Ishikawa (cell line): ENCODE data around the gene KIRREL3.

Experiments
- CEBPB ChIP-seq: IDR thresholded peaks from 2 replicates; pipeline ENCODE4 v1.6.1; 2012
- CREB1 ChIP-seq: IDR thresholded peaks from 2 replicates; pipeline ENCODE4 v1.6.1; 2012; ENCODE audit warnings: low read depth
- EGR1 ChIP-seq: IDR thresholded peaks from 2 replicates; pipeline ENCODE4 v1.6.1; 2012
- EP300 ChIP-seq: IDR thresholded peaks from 2 replicates; pipeline ENCODE4 v1.6.1; 2012; ENCODE audit warnings: borderline replicate concordance
- FOXM1 ChIP-seq: IDR thresholded peaks from 2 replicates; pipeline ENCODE4 v1.6.1; 2012; ENCODE audit warnings: low read depth, borderline replicate concordance
- NFIC ChIP-seq: IDR thresholded peaks from 2 replicates; pipeline ENCODE4 v1.6.1; 2012
- RAD21 ChIP-seq: IDR thresholded peaks from 2 replicates; pipeline ENCODE4 v1.6.1; 2012; ENCODE audit warnings: low read depth
- TAF1 ChIP-seq: IDR thresholded peaks from 2 replicates; pipeline ENCODE4 v1.6.1; 2012; ENCODE audit warnings: low read depth, mild to moderate bottlenecking
- TCF12 ChIP-seq: IDR thresholded peaks from 2 replicates; pipeline ENCODE4 v1.6.1; 2012; ENCODE audit warnings: low read depth
- TEAD4 ChIP-seq: IDR thresholded peaks from 2 replicates; pipeline ENCODE4 v1.6.1; 2012
- USF1 ChIP-seq: IDR thresholded peaks from 2 replicates; pipeline ENCODE4 v1.6.1; 2012
- YY1 ChIP-seq: IDR thresholded peaks from 2 replicates; pipeline ENCODE4 v1.6.1; 2012; ENCODE audit warnings: low read depth
- ZBTB7A ChIP-seq: IDR thresholded peaks from 2 replicates; pipeline ENCODE4 v1.6.1; 2012; ENCODE audit warnings: low read depth
- TF ChIP-seq, protein P1 (sequence below): IDR thresholded peaks from 2 replicates; pipeline ENCODE4 v1.6.1; 2012; ENCODE audit warnings: low read depth, mild to moderate bottlenecking
- TF ChIP-seq, protein P2 (sequence below): IDR thresholded peaks from 2 replicates; pipeline ENCODE4 v1.6.1; 2012

Gene KIRREL3

DNA sequence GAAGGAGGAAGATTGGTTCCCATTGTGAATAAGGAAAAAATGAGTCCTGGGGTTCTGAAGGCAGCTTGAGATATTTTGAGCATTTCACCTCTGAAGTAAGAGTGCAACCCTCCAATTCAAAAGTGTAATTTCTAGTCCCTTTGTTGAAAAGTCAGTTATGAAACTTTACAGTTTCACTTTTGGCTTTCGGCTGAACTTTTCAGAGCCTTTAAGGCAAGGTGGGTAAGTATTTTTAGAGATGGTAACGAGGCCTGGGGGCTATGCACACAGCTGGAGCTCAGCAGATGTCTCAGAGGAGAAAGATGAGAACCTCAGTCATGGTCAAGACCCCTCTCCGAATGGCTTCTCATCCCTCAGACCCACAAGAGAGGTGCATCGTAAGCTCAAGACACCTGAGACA lies 267.6 kb downstream of the KIRREL3 start:
- TF ChIP-seq RAD21: no peak
- TF ChIP-seq YY1: no peak
- no peak for TF ChIP-seq CEBPB
- TF ChIP-seq TEAD4: no peak
- TF ChIP-seq TAF1: no peak
- TF ChIP-seq EGR1: no peak
- TF ChIP-seq, protein P1, sequence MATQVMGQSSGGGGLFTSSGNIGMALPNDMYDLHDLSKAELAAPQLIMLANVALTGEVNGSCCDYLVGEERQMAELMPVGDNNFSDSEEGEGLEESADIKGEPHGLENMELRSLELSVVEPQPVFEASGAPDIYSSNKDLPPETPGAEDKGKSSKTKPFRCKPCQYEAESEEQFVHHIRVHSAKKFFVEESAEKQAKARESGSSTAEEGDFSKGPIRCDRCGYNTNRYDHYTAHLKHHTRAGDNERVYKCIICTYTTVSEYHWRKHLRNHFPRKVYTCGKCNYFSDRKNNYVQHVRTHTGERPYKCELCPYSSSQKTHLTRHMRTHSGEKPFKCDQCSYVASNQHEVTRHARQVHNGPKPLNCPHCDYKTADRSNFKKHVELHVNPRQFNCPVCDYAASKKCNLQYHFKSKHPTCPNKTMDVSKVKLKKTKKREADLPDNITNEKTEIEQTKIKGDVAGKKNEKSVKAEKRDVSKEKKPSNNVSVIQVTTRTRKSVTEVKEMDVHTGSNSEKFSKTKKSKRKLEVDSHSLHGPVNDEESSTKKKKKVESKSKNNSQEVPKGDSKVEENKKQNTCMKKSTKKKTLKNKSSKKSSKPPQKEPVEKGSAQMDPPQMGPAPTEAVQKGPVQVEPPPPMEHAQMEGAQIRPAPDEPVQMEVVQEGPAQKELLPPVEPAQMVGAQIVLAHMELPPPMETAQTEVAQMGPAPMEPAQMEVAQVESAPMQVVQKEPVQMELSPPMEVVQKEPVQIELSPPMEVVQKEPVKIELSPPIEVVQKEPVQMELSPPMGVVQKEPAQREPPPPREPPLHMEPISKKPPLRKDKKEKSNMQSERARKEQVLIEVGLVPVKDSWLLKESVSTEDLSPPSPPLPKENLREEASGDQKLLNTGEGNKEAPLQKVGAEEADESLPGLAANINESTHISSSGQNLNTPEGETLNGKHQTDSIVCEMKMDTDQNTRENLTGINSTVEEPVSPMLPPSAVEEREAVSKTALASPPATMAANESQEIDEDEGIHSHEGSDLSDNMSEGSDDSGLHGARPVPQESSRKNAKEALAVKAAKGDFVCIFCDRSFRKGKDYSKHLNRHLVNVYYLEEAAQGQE: no peak
- no peak for TF ChIP-seq EP300
- TF ChIP-seq, protein P2, sequence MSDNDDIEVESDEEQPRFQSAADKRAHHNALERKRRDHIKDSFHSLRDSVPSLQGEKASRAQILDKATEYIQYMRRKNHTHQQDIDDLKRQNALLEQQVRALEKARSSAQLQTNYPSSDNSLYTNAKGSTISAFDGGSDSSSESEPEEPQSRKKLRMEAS: no peak
- no peak for TF ChIP-seq USF1
- TF ChIP-seq TCF12: no peak
- no peak for TF ChIP-seq FOXM1
- TF ChIP-seq NFIC: no peak
- no peak for TF ChIP-seq CREB1
- no peak for TF ChIP-seq ZBTB7A

DNA sequence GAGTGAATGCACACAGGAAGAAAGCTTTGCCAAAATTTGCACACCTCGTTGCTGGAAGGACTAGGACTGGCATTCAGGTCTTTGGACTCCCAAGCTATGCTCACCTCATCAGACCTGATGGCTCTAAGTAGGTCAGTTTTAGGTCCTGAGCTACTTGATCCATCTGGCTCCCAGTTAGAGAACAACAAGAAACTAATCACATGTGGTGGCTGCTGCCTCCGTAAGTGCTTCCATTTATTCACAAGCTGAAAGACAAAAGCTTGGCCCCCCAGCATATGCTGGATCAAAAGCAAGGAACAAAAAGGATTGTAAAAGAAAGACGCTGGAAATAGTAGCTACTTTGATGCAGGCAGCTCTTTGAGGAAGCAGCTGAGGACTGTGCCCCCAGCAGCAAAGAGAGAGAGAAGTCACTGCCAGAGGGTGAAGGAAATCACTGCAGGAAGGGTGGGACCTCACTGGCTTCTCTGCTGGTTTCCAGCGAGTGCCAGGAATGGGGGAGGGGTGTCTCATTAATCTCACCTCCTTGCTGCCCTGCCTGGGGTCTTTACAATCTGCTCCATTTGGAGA lies 268.9 kb downstream of the KIRREL3 start:
- TF ChIP-seq YY1 (no peak), TCF12 (no peak), RAD21 (no peak), TAF1 (no peak), TEAD4 (no peak)

DNA sequence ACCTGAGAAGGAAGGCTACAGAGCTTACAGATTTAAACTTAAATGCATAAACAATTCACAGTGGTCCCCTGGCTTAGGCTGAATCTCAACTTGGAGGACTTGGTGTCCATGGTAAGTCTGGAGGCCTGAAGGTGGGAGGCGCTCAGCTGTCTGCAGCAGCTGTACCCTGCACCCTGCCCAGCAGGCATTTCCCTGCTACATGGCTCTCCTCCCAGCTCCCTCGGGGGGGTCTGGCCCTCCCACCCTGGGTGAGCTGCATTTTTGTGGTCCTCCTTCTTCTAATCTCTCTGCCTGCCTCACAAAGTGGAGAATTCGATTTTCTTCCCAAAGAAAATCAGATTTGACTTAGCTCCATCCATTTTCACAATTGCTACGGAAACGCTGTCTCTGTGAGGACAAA lies 273.2 kb downstream of the KIRREL3 start:
- no peak for TF ChIP-seq CEBPB
- no peak for TF ChIP-seq CREB1
- TF ChIP-seq ZBTB7A: no peak
- no peak for TF ChIP-seq EP300
- TF ChIP-seq USF1: no peak
- no peak for TF ChIP-seq TEAD4
- TF ChIP-seq, protein P1: no peak
- no peak for TF ChIP-seq RAD21
- no peak for TF ChIP-seq YY1
- TF ChIP-seq NFIC: no peak
- TF ChIP-seq TAF1: no peak
- no peak for TF ChIP-seq FOXM1
- no peak for TF ChIP-seq EGR1
- TF ChIP-seq, protein P2: no peak
- no peak for TF ChIP-seq TCF12

- TF ChIP-seq NFIC (no peak), CEBPB (no peak), TAF1 (no peak), TCF12 (no peak), EP300 (no peak), RAD21 (no peak), CREB1 (no peak), ZBTB7A (no peak), YY1 (no peak), EGR1 (no peak), FOXM1 (no peak), TEAD4 (no peak), USF1 (no peak)
- TF ChIP-seq, protein P1: no peak
- TF ChIP-seq, protein P2: no peak
Measured at GRCh38 chr11:126725521-126725920, 275.0 kb downstream of the KIRREL3 start.
